ENCODE data around the gene ELOB.

The ELOB gene

DNA sequence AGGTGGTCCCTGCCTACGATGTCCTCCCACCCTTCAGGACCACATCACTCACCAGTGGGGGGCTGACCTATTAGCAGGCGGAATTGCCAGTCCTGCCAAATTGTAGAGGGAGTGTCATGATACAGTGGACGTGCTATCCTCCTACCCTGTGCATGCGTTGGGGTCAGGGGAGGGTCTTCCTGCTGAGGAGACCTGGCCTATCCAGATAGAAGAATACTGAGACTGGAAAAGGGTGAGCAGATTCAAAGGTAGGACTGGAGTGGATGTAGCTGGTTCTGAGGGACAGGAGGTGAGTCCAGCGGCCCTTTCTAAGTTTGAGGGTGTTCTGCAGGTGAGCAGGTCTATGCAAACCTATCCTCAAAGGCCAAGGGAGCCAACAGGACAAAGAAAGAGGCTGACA is 29.2 kb upstream of the ELOB start:
- TF ChIP-seq, protein P1, sequence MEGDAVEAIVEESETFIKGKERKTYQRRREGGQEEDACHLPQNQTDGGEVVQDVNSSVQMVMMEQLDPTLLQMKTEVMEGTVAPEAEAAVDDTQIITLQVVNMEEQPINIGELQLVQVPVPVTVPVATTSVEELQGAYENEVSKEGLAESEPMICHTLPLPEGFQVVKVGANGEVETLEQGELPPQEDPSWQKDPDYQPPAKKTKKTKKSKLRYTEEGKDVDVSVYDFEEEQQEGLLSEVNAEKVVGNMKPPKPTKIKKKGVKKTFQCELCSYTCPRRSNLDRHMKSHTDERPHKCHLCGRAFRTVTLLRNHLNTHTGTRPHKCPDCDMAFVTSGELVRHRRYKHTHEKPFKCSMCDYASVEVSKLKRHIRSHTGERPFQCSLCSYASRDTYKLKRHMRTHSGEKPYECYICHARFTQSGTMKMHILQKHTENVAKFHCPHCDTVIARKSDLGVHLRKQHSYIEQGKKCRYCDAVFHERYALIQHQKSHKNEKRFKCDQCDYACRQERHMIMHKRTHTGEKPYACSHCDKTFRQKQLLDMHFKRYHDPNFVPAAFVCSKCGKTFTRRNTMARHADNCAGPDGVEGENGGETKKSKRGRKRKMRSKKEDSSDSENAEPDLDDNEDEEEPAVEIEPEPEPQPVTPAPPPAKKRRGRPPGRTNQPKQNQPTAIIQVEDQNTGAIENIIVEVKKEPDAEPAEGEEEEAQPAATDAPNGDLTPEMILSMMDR (conservative IDR thresholded peaks at IDR 0.05) = no peak
- H3K27ac ChIP-seq = no peak overlapping the region

DNA sequence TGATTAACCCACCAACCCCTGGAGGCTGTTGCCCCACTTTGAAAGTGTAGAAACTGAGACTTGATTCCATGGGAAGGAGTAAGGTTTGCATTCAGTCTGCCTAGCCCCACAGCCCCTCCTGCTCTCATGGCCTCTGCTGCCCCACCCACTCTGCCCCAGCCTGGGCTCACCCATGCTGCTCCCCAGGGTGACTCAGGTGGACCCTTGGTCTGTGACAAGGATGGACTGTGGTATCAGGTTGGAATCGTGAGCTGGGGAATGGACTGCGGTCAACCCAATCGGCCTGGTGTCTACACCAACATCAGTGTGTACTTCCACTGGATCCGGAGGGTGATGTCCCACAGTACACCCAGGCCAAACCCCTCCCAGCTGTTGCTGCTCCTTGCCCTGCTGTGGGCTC is 27.6 kb upstream of the ELOB start:
- TF ChIP-seq, protein P1 (conservative IDR thresholded peaks at IDR 0.05) = no peak
- no peak overlapping the region for H3K27ac ChIP-seq

DNA sequence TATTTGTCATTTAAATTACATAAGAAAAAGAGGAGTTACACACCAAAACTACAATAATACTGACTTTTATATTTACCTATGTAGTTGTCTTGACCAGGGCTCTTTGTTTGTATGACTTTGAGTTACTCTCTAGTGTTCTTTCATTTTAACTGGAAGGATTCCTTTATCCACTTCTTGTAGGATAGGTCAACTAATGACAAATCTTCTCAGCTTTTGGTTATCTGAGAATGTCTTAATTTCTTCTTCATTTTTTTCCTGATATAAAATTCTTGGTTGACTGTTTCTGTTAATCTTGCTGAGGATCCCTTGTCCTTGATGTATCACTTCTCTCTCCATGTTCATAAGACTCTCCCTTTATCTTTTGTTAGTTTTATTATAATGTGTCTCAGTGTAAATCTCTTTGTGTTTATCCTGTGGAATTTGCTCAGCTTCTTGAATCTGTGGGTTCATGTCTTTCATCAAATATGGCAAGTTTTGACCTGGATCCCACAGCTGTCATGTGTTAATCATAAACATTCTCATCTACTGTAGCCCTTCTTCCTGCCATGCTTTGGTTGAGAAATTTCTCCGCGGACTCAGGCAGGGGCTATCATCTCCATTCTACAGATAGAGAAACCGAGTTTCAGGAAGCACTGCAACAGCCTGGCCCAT is 26.6 kb upstream of the ELOB start:
- TF ChIP-seq, protein P1 (conservative IDR thresholded peaks at IDR 0.05) = no peak
- H3K27ac ChIP-seq = no peak overlapping the region

DNA sequence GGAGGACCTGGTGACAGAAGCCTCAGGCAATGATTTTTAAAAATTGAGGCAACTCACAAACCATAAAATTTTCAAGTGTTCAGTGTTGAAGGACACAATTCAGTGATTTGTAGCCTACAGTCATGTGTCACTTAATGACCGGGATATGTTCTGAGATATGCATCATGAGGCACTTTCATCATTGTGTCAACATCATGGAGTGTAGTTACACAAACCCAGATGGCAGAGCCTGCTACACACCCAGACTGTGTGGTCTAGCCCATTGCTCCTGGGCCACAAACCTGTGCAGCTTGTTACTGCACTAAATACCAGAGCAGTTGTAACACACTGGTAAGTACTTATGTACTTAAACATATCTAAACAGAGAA is 22.8 kb upstream of the ELOB start:
- TF ChIP-seq, protein P1 (conservative IDR thresholded peaks at IDR 0.05) = no peak
- H3K27ac ChIP-seq = peak overlapping the region; percentile 45

DNA sequence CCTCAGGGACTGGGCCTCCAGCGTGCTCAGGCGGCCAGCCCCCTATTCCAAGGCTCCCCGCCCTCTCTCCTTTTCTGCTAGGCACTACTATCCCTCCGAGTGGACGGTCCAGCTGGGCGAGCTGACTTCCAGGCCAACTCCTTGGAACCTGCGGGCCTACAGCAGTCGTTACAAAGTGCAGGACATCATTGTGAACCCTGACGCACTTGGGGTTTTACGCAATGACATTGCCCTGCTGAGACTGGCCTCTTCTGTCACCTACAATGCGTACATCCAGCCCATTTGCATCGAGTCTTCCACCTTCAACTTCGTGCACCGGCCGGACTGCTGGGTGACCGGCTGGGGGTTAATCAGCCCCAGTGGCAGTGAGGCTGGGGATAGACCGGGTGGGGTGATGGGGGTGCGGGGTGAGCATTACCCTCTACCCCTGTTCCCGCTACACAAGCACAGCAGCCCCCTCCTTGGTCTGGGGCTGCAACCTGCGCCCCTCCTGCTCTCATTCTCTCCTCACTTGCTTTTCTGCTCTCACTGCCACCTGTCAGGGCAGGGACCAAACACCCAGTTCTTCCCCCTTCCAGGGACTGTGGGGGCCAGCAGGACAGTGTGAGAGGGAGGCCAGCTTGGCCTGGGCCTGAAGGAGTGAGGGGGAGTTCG is 22.3 kb upstream of the ELOB start:
- TF ChIP-seq, protein P1 (conservative IDR thresholded peaks at IDR 0.05) = no peak

DNA sequence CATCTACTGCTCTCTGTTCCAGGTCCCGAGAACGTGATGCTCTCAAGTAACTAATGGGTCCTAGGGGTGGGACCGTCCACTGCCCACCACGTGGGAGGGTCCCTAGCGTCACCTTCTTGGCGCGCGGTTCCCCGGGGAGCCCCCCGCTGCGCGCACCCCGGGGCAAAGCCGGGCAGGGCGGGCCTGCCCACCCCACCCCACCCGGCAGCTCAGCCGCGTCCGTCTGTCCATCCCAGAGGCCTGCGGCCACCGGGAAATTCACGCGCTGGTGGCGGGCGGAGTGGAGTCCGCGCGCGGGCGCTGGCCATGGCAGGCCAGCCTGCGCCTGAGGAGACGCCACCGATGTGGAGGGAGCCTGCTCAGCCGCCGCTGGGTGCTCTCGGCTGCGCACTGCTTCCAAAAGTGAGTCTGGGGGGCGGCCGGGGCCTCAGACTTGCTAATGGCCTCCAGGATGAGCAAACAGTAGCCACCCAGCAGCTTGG is 21.7 kb upstream of the ELOB start:
- H3K27ac ChIP-seq = no peak overlapping the region
- TF ChIP-seq, protein P1 (conservative IDR thresholded peaks at IDR 0.05) = no peak

More for the DNA sequence above, 22.3 kb upstream of the ELOB start:
- peak overlapping the region; percentile 45 for H3K27ac ChIP-seq

DNA sequence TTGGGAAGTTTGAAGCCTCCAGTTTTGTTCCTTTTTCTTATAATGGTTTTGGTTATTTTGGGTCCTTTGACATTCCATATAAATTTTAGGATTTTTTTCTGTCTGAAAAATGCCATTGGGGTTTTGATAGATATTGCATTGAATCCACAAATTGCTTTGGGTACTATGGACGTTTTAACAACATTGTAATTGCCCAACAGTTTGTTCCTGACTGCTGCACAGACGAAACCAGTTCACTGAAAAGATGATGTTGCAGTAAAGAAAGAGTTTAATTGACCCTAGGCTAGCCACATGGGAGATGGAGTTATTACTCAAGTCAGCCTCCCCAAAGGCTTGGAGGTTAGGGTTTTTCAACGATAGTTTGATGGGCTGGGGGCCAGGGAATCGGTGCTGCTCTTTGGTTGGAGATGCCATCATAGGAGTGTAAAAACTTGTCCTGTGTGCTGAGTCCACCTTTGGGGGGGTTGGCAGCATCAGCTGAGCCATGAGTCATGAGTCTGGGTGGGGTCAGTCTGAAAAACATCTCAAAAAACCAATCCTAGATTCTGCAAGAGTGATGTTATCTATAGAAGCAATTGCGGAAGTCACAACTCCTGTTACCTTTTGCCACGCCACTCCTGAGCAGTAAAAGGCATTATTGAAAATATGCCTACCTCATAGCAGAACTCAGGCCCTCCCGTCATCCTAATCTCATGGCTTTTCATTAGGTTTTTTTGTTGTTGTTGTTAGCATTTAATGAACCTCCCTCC is 18.5 kb upstream of the ELOB start:
- TF ChIP-seq, protein P1 (conservative IDR thresholded peaks at IDR 0.05) = no peak
- H3K27ac ChIP-seq = no peak overlapping the region

Measured in VCaP (cell line).